Calu3 (cell line): ENCODE measurements around the gene SLC24A1. TPM values are rescaled to one million over a fixed set of nuclear protein-coding genes. Genes with fewer than 3 reads are reported as not detected.

Experiments used
- BruUV-seq: library from RNA; stranded (reverse); fragments of 400-500 nt; replicated peaks from 2 replicates; lab custom pipeline; 2021; lab: Mats Ljungman, UMichigan
- CTCF ChIA-PET: fragments of 300-600 bp; sonication (Branson Sonifier 250); formaldehyde crosslinking; loops from one replicate; lab custom pipeline; 2022; ENCODE audit warnings: antibody characterized with exemption; lab: Charles Lee
- DNase-seq: peaks from one replicate; pipeline ENCODE4 v3.0.0; 2022
- H3K27ac Mint-ChIP-seq: one replicate; pipeline ENCODE4 v1.8.0; 2022; ENCODE audit warnings: mixed read lengths; ENCODE audit not compliant: unreplicated experiment
- H3K27me3 Mint-ChIP-seq: one replicate; pipeline ENCODE4 v1.8.0; 2022; ENCODE audit warnings: mixed read lengths; ENCODE audit not compliant: unreplicated experiment
- H3K36me3 Mint-ChIP-seq: one replicate; pipeline ENCODE4 v1.8.0; 2022; ENCODE audit warnings: mild to moderate bottlenecking, moderate library complexity, mixed read lengths; ENCODE audit not compliant: insufficient read depth, unreplicated experiment
- H3K4me1 Mint-ChIP-seq: one replicate; pipeline ENCODE4 v1.8.0; 2022; ENCODE audit warnings: mild to moderate bottlenecking, low read depth, mixed read lengths; ENCODE audit not compliant: unreplicated experiment
- H3K4me3 Mint-ChIP-seq: one replicate; pipeline ENCODE4 v1.8.0; 2022; ENCODE audit warnings: mild to moderate bottlenecking, low read depth, moderate library complexity, mixed read lengths; ENCODE audit not compliant: unreplicated experiment
- H3K9me3 Mint-ChIP-seq: one replicate; pipeline ENCODE4 v1.8.0; 2022; ENCODE audit warnings: low read depth, mixed read lengths; ENCODE audit not compliant: unreplicated experiment
- intact Hi-C: fragments of 100-400 bp; cut with micrococcal nuclease; formaldehyde crosslinking; loops from one replicate; pipeline ENCODE4 v1.10.0; 2022; ENCODE audit not compliant: unreplicated experiment
- total RNA-seq: library from RNA; stranded (reverse); gene quantifications from 2 replicates; pipeline ENCODE4 v1.2.3, GENCODE V29; 2022
- TF ChIP-seq, protein P1 (sequence below): fragments of 200-600 bp; IDR thresholded peaks from one replicate; pipeline ENCODE4 v1.8.0; 2022; ENCODE audit warnings: antibody characterized with exemption; ENCODE audit not compliant: unreplicated experiment

The SLC24A1 gene
- total RNA-seq, 1 experiment from 2014 or later: 9.0 TPM

DNA sequence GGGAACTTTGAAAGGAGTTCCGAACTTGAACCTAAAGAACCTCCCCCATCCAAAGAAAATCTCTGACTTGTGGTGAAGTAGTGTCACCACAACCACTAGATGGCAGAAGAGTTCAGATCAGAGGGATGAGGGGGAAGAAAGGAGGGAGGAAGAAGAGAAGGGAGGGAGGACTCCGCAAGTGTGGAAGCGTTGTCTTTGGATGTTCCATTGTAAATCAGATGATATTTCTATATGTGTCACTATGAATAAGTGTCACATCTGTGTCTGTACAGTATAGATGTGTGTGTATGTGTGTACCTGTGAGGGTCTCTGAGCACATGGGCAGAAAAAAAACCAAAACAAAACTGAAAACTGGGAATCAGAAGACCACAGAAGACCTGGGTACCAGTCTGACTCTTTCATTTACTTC lies 16.9 kb downstream of the SLC24A1 start:
- Mint-ChIP-seq H3K27me3 (peaks cover 10% of the 10 kb centered on the region), H3K4me1 (peaks cover 12% of the 10 kb centered on the region), H3K36me3 (no peaks in the 10 kb centered on the region), H3K9me3 (no peaks in the 10 kb centered on the region), H3K27ac (no peak overlapping the region), H3K4me3 (no peak overlapping the region)
- TF ChIP-seq, protein P1, sequence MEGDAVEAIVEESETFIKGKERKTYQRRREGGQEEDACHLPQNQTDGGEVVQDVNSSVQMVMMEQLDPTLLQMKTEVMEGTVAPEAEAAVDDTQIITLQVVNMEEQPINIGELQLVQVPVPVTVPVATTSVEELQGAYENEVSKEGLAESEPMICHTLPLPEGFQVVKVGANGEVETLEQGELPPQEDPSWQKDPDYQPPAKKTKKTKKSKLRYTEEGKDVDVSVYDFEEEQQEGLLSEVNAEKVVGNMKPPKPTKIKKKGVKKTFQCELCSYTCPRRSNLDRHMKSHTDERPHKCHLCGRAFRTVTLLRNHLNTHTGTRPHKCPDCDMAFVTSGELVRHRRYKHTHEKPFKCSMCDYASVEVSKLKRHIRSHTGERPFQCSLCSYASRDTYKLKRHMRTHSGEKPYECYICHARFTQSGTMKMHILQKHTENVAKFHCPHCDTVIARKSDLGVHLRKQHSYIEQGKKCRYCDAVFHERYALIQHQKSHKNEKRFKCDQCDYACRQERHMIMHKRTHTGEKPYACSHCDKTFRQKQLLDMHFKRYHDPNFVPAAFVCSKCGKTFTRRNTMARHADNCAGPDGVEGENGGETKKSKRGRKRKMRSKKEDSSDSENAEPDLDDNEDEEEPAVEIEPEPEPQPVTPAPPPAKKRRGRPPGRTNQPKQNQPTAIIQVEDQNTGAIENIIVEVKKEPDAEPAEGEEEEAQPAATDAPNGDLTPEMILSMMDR: peak; percentile 65
- CTCF ChIA-PET: interaction anchor here (0.9 to 2.6 kb wide), 2 partner anchors 12 to 229 kb away, joined by 3 to 9 read pairs; no protein-coding TSS in a partner anchor
- intact Hi-C loops: loop anchor here (1.0 to 2.0 kb wide), 3 partner anchors 190 to 324 kb away; no protein-coding TSS in a partner anchor
- peak; percentile 58 for DNase-seq
- BruUV-seq: no TSS peak

DNA sequence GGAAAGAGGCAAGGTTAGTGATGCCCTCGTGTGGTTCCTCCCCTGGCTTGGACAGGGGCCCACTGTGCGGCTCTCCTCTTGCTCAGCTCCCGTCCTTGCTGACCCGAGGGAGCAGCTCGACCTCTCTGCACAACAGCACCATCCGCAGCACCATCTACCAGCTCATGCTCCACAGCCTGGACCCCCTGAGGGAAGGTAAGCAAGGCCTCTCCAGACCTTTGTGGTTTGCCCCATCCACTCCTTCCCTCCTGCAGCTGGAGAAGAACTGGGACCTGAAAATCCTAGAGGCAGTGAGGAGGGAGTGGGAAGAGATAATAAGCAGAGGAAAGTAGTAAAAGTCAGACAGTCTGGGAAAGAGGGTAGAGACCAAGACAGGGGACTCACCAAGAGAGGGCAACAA lies 17.8 kb downstream of the SLC24A1 start:
- no peaks in the 10 kb centered on the region for H3K9me3 Mint-ChIP-seq
- CTCF ChIA-PET: interaction anchor here (2.6 kb wide), 1 partner anchor 11 kb away, joined by 9 read pairs; no protein-coding TSS in a partner anchor
- TF ChIP-seq, protein P1: no peak

DNA sequence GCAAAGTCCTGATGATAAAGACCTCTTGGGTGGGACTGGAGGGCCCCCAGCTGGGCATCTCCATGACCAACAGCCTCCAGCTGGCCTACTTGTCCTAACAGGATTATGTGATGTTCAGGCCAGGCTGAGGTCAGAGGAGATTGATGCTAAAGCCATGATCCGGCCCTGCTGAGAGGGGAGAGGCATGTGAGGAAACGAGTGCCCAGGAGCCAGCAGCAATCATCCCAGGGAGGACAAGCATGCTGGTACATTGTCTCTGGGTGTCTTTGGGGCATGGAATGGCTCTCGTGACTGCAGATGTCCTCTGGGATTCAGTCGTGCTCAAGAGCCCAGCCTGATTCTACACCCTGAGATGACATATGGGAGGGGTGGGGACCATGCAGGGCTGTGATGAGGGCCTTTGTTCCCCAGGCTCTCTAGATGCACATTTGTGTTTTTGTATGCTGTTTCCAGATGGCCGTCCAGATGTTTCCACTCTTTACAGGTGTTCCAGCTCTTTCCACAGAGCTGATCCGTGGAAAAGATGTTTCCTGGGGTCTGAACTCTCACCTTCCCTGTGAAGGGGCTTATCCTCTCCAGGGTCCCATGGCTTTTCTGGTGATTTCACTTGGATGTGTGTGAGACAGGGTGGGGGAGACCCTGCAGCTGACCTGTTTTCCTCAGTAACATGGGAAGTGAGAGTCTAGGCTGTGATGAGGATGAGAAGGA lies 20.2 kb downstream of the SLC24A1 start:
- CTCF ChIA-PET: interaction anchor here (1.3 kb wide), 1 partner anchor 182 kb away, joined by 4 read pairs; no protein-coding TSS in a partner anchor
- BruUV-seq: no TSS peak
- H3K27me3 Mint-ChIP-seq: peaks cover 10% of the 10 kb centered on the region
- no peaks in the 10 kb centered on the region for H3K36me3 Mint-ChIP-seq
- DNase-seq: no peak
- H3K4me1 Mint-ChIP-seq: peaks cover 12% of the 10 kb centered on the region
- TF ChIP-seq, protein P1: no peak
- no peak overlapping the region for H3K27ac Mint-ChIP-seq
- no peak overlapping the region for H3K4me3 Mint-ChIP-seq
- H3K9me3 Mint-ChIP-seq: no peaks in the 10 kb centered on the region
- intact Hi-C loops: no loop called here

More for the DNA sequence above, 17.8 kb downstream of the SLC24A1 start:
- intact Hi-C loops: loop anchor here (2.0 kb wide), 1 partner anchor 189 kb away; no protein-coding TSS in a partner anchor
- DNase-seq: no peak
- Mint-ChIP-seq H3K4me3 (no peak overlapping the region), H3K4me1 (peaks cover 12% of the 10 kb centered on the region), H3K36me3 (no peaks in the 10 kb centered on the region), H3K27ac (no peak overlapping the region), H3K27me3 (peaks cover 10% of the 10 kb centered on the region)
- no TSS peak for BruUV-seq

DNA sequence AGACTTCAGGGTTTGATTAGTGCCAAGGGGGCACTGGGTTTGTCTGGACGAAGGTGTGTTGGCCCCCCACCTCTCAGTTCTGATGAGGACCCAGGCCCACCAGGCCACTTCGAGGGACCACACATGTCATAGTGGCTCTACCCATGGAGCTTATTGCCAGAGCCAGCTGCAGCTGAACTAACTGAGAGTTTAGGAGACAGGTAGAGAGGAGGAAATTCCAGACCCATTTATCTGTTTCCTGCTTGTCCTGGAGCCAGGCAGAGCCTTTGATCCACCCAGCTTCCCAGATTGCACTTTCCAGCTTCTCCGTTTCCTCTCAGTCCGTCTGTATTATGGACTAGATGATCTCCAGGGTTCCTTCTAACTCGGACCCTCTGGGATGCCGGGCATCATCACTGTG lies 20.9 kb downstream of the SLC24A1 start:
- H3K36me3 Mint-ChIP-seq: no peaks in the 10 kb centered on the region
- no peak overlapping the region for H3K27ac Mint-ChIP-seq
- no peak overlapping the region for H3K4me3 Mint-ChIP-seq
- no TSS peak for BruUV-seq
- H3K4me1 Mint-ChIP-seq: peaks cover 12% of the 10 kb centered on the region
- DNase-seq: no peak
- CTCF ChIA-PET: interaction anchor here (1.3 kb wide), 1 partner anchor 182 kb away, joined by 4 read pairs; no protein-coding TSS in a partner anchor
- peaks cover 10% of the 10 kb centered on the region for H3K27me3 Mint-ChIP-seq
- TF ChIP-seq, protein P1: no peak
- no peaks in the 10 kb centered on the region for H3K9me3 Mint-ChIP-seq
- intact Hi-C loops: no loop called here
